Central memory CD4-positive, alpha-beta T cell (primary cell): ENCODE data around the gene PRKG1.

ENCODE experiments used
- DNase-seq: peaks from one replicate; pipeline ENCODE4 v3.0.0; 2022

Gene PRKG1

DNA sequence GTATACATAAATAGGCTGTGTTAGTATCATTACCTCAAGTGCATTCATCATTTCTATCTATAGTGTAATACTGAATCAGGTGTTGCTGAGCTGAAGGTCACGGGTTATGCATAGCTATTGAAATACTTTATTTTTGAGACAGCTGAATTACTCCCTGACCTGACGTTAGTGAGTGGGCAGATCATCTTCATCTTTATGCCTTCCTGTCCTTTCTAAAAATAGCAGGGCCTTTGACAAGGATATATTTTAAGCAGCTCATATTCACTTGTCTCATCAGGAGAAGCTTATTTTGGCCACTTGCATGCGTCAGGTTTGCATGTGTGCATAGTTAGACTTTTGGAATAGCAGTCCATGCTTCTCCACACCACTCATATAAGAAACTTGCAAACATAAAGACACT is 1176.2 kb downstream of the PRKG1 start:
- no peak for DNase-seq

DNA sequence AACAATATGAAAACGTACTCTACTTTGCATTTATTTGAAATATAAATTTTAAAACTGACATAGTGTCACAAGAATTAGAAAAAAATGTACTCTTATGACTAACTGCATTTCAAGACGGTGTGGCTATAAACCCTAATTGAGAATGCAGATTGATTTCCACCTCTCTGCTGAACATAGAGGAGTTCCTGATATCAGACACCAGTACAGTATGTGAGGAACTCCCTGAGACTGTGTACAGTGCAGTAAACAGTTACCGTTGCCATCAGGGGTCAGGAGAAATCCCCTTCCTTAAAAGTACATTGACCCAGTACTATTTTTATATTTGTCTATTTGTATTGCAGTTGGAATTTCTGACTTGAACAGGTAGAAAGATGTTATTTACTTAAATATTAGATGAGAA is 1178.0 kb downstream of the PRKG1 start:
- DNase-seq, result no peak

DNA sequence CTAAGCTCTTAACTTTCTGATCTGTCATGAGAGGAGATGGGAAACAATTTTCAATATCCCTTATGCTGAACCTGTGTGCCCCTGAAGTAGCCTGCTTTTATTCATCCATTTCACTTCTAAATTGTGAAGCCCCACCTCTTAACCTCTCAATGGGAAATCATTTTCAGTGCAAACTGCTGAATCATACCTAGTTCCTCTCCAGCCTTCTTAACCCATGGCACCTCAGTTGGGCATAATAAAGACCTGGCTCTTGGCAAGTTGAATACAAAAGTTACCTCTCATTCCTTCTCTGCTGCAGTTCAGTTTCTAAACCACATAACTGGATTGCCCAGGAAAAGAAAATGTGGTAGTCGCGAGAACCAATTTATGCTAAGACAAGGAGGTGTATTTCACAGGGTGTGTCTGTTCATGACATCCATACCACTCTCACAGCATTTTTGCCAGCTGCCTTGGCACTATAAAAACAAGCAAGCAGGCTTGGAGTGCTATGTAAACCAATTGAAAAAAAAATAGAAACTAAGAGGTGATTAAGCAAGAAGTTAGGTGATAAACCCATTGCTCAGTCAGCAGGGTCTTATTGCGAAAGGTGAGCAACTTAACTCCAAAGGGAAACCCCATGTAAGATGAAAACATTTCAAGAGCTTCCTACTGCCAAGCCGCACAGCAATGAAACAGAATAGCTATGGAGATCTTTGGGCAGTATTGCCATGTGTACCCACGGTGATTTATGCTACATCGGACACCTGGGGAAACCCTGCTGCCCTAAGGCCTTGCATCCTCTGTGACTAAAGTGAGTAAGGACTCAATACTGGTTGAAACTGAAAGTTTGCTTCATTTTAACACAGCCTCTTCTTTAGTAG is 1182.8 kb downstream of the PRKG1 start:
- DNase-seq, result no peak

DNA sequence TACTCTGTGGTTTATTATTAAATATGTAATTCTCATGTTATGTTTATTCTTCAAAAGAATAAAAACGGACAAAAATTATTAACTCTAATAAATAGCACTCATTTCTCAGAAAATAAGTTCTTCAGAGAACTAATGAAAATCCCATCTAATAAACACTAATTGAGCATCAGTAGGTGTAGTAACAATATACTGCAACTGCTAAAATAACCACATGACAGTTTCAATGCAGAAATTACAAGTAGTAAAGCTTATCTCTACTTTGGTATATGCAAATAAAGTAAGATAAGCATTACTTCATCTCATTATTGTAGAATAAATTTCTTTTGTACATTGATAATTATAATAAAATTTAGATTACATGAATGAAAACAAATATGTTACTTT is 1183.4 kb downstream of the PRKG1 start:
- DNase-seq, result no peak

DNA sequence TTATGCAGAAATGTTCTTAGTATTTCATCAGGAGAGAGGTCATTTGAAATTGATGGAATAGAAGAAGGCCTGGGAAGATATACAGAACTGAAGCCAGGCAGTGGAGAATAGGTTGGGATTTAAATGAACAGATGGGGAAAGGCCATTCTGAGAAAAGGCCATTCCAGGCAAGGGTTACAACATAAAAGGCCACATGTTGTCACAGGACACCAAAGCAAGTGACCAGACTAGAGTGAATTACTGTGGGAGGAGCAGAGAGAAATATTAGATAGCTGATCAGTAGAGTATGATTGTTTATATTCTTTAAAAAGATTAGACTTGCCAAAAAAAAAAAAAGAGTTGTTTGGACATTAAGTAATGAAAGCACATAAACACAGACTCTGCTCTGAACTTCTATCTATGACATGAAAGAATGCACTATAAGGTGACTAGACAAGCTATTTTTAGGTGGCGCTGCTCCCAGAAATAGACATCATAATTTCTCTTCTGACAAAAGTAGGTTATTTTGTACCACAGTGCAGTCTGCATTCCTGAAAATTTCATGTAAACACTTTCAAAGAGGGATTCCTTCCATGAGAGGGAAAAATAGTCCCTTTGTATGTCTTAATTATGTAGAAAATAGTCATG is 1184.6 kb downstream of the PRKG1 start:
- no peak for DNase-seq

DNA sequence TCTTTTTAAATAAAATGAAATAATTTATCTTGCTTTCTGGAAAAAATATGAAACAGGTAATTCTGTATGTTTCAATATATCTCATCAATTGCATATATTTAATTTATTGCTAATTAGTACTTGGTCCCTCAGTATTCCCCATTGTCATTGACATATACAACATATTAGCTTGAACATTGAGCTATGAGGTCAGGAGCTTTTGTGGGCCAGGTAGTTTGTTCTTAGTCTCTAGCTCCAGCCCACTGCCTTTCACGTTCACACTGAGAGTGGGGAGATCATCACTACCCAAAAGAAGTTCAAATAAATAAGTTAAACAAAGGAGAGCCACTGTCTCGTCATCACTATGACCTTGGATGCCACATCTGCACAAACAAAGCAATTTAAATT is 1185.1 kb downstream of the PRKG1 start:
- no peak for DNase-seq

DNA sequence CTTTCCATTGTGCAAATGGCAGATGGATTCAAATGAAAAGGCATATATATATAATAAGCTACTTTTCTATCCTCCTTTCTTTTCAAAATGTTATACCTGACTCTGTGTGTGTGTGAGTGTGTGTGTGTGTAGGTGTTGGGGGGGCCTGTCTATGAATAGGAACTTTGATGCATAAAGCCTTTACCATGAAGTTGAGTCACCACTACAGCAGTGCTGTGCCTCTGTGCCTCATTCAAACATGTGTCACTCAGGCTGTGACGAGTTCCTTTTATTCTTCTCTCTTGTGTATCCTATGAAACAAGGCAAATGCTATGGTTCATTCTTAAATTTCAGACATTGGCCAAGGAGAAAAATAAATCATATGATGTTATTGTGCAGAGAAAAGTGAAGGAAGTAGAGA is 1187.1 kb downstream of the PRKG1 start:
- no peak for DNase-seq

DNA sequence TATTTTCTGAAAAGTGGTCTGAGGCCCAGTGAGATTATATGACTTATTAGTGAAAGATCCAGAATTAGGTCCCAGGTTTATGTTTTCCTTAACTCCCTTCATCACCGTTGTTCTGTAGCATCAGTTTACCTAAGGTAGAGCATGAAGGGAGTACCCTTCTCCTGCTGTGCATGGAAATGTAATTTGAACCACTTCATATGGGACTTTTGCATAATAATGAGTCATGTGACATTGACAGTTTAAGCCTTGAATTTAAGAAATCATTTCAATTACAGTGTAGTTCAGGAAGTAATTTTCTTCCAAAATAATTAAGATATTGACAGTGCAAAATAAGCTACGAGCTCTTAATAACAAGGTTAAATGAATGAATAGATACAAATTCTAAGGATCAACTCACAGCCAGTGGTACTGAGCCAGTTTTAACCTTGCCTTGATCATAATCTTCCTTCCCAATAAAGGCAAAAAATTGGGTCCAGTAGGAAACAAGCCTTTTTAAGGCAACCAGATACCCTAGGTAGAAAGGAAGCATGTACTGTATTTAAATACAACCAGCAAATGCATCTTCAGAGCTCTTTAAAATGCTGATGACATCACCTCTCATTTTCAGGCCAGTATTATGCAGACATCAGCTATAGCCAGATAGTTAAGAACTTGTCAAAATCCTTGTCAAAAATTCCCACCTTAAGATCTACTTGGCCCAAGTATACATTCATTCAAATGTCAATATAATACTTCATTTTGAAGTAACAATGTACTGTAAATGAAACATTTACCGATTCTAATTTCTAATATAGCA is 1191.0 kb downstream of the PRKG1 start:
- DNase-seq, result no peak

DNA sequence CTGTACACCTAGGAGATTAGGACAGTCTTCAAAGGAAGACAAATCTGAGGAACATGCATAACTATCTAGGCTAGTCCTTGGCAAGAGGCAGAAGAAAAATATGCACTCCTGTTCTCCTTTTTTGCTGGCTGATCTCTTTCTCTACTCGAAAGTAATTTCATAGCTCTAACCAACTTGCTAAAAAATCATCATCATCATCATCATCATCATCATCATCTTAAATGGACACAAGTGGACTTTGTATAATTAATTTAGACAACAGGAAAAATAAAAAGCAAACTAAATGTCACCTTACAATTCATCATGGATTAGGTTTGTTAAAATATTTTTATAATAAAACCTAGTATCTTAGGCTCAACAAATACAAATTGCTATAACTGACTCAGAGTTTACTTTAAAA is 1192.6 kb downstream of the PRKG1 start:
- DNase-seq, result no peak

DNA sequence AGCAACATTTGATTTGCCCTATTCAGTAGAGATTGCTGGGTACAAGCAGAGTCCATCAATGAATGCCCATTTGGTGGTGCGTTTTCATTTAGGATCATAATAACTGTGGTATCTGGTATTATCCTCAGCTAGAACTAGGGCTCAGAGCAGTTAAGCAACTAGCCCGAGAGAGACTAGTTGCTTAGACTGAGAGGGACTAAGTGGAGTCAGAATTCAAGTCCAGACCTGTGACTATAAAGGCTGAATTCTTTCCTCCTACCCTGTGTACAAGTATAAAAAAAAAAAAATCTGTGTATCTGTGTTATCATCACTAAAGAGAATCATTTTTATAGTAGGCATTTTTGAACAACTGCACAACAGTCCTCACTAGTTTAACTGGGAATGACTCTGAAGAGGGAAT is 1194.5 kb downstream of the PRKG1 start:
- DNase-seq, result no peak

DNA sequence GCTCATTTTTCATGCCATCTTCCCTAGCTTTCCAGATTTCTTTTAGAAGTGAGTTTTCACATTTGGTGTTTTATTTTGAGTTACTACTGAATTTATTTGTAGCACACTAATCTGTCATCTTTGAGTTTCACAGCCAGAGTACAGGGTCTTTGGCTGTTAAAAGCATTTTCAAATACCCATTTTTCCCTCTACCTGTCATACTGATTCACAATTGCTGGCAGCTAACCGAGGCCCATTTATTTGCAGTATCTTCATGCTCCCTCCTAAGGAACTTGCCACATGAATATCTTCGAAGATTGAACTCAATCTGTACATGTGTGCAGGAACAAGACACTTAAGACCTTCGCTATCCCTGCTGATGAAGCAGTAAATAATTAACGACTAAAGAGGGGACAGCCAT is 1194.9 kb downstream of the PRKG1 start:
- DNase-seq, result no peak

DNA sequence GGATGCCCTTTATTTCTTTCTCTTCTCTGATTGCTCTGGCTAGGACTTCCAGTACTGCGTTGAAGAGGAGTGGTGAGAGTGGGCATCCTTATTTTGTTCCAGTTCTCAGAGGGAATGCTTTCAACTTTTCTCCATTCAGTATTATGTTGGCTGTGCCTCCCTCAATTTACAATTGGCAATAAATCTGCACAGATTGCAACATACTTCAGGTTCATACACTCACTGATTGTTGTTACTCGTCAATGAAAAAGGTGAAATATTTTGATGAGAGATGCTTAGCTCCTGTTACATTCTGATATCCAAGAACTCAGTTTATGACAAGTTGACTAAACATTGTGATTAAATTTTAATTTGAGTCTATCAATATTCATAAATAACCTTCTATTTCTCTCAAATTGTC is 1201.9 kb downstream of the PRKG1 start:
- DNase-seq, result no peak

DNA sequence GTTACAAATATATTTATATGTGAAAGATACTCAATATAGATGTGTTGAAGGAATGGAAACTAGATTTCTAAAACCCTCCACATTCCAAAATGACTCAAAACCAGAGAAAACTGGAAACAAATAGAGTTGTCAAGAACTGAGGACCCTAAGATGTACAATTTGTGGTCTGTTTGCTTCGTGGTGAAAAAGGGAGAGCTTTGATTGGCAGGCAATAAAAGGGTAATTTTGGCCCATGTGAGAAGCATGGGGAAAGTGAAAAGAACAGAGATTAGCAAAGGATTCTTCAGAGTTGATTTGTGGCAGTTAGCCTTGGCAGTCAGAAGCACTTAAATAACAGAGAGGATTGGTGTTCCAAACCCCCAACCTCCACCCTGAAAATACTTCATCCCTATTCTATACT is 1202.7 kb downstream of the PRKG1 start:
- DNase-seq, result no peak

DNA sequence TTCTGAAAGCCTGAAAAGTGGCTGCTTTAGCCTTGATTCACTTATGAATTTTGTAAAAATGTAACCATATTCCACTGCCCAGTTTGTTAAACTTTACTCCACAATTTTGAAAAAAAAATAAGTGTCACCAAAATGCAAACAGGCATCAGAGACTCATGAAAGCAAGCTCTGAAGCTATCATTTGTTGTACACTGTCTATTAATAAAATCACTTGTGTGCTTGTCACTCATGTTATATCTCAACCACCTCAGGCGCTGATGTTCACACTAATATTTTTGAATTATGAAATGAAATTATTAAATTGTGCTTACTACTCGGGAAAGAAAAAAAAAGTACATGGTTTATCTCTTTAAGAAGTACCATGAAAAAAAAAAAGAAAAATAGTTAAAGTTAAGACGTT is 1205.3 kb downstream of the PRKG1 start:
- no peak for DNase-seq

DNA sequence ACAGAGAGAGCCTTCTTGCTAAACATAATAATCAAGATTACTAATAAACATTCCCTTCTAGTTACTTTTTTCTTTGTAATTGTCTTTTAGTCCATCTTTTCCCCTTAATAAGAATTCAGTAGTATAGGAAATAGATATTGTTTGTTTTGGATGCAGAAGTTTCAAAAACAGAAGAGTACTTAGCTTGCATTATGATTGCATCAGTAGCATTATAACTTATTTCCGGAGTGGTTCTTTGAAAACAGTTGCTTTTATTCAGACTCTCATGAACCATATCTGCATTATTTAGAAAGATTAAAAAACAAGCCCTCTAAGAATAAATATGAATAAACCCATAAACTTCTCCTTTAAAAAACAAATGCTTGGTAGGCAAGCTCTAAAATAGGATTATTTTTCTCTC is 1205.8 kb downstream of the PRKG1 start:
- DNase-seq, result no peak

DNA sequence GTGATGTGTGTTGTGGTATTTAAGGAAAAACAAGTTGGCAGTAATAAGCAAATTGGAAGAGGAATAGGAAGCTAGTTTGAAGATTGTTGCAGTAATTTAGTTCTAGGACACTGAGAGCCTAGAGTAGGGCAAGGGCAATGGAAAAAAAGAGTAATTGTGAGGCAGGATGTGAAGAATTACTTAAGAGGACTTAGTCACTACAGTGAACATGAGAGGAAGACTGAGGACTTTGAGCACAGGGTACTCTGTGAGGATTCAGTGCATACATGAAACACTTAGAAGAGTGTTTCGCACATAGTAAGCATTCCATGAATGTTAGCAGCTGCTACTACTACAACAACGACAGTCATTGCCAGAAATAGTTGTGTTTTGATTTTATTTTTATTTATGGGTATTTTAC is 1208.9 kb downstream of the PRKG1 start:
- no peak for DNase-seq

DNA sequence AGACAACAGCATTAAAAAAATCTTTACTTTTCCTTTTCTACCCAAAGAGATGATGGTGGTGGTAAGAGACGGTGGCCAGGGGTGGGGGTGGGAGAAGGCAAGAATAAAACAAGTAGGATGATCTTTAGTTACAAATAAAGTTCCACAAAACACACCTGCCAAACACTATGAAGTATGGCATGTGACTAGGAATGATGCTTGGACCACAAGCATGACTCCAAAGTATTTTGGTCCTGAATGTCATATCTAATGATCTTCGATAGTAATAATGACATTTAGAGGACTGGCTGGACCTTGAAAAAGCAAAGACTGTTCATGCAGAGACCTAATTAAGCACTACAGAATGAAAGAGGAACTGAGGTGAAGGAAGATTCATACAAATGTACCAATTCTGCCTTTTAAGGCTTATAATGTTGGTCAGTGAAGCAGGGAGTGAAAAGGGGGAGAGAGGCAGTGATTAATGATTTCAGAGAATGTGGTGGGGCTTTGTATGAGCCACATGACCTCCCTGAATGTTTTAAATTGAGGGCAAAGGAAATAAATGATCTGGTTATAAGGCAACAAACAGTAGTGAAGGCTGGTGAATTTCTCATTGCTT is 1210.2 kb downstream of the PRKG1 start:
- DNase-seq, result no peak

DNA sequence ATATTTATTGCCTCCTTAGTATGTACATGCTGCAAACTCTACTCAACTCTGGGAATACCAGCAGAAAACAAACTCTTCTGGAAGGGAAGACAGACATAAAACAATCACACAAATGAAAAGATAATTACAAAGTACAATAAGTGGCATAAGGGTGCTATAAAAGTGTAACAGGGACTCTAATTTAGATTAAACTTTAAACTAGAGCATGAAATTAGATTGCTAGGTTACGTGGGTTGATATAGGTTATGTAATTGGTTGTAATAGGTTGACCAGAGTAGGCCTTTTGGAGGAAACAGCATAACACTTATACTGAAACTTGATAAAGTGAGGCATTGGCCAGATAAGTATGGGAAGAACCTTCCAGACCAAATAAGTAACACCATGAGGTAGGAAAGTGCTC is 1213.6 kb downstream of the PRKG1 start:
- no peak for DNase-seq

DNA sequence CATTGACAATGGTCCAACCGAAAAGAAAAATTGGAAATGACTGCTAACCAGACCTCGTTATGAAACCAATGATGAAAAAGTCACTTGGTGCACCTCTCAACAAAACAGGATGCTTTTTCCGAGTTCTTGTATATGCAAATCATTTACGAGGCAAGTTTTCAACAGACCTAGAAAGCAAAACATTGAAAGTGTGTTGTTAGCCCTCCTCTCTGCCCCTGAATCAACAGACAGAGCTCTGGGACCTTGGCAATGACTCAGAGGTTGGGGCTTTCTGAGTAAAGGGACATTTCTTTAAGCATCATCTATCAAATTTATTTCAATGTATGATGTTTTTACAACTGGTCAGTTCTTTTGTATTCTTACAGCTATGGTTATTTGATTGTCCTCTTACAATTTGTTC is 1223.5 kb downstream of the PRKG1 start:
- no peak for DNase-seq

DNA sequence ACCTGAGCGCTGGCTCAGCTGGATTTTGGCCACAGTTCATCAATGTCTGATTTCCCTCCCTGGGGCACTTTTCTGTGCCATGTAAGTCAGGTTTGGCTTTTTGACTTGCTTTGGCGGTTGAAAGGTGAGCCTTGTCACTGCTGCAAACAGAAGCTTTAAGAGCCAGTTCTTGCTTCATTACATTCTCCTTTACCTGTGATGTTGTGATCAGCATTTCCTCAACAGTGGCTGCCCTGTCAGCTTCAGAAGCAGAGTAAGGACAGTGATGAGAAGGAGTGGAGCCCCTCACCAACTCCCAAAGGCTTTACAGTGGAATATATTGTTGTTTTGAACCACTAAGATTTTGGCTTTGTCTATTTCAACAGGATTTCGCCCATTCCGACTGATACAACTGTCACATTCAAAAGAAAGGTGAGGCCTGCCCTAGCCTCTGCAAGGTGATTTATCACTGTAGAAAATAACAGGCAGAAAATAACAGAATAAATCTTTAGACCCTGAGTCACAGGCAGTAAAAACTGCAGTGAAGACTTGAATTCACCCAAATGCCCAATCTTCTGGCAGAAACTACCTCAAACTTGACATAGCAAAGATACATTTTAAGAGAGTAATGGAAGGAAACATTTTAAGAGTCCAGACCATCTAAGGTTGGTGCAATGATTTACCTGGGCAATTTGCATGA is 1226.5 kb downstream of the PRKG1 start:
- no peak for DNase-seq

DNA sequence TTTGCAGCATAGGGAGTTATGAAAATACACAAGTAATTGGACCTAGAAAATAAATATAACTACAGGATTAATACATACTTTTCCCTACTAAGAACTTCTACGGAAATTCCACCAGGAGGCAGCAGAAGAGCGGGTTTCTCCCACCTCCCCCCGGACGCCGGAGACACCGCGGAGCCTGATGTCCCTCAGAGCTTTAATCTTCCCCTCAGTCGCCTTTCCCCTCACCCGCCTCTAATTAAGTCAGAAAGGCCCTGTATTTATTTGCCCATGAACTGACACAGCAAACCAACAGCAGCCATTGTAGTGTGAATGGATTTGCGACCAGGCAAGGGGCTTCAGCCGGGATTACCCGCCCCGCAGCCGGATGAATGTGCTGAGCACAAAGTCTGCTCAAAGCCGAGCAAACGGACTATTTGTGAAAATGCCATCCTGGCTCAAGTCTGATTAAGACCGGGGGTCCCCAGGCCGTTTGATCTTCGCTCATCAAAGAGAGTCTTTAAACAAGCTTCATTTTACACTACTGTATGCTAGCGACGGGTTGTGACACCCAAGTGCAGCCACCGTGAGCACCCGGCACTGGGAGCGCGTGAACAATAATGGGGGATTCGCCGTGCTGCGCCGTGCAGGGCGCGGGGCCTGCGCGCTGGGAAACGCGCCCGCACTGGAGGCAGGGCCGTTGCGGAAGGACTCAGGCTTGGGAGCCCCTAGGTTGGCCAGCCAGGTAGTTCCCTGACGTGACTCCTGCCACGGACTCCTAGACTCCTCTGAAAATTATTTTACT is 1234.2 kb downstream of the PRKG1 start:
- no peak for DNase-seq

DNA sequence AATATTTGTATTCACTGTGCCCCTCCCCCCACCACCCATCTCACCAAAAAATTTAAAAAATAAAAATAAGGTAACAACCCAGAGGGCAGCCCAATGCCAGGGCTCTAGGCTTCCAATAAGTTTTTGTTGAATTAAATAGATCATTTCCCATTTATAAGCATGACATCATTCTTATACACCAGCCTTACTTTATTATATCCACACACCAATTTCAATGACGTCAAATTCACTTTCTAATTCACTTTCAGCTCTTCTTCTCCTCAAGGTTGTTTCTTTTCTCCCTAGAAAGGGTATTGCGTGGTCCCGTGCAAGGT is 1238.6 kb downstream of the PRKG1 start:
- DNase-seq, result no peak
